A673 (cell line): ENCODE results near the gene ACOT7. TPM values are rescaled to one million over a fixed set of nuclear protein-coding genes. Genes with fewer than 3 reads are reported as not detected.

Experiments used
- BruUV-seq: library from RNA; stranded (reverse); fragments of 400-500 nt; replicated peaks from 2 replicates; lab custom pipeline; 2021; lab: Mats Ljungman, UMichigan
- CTCF ChIA-PET: fragments of 300-600 bp; sonication (Branson Sonifier 250); formaldehyde crosslinking; loops from one replicate; lab custom pipeline; 2022; ENCODE audit warnings: antibody characterized with exemption; lab: Charles Lee
- POLR2A ChIA-PET: fragments of 300-600 bp; sonication (Branson Sonifier 250); formaldehyde crosslinking; loops from one replicate; lab custom pipeline; 2022; ENCODE audit warnings: antibody characterized with exemption; ENCODE audit not compliant: low non-redundant PET; lab: Charles Lee
- DNase-seq: peaks from one replicate; pipeline ENCODE4 v3.0.0-alpha.2; 2015; ENCODE audit warnings: low spot score
- H3K27ac ChIP-seq: fragments of 200-600 bp; sonication (generic); 2 replicates; pipeline ENCODE4 v1.5.1; 2016; ENCODE audit warnings: mixed run types, low read depth, mild to moderate bottlenecking, mixed read lengths, antibody characterized with exemption, low read length; ENCODE audit not compliant: poor library complexity, severe bottlenecking
- H3K27me3 ChIP-seq: fragments of 200-600 bp; sonication (generic); replicated peaks from 2 replicates; pipeline ENCODE4 v1.6.1; 2017; ENCODE audit warnings: mixed run types, low read depth, mild to moderate bottlenecking, mixed read lengths, antibody characterized with exemption, low read length; ENCODE audit not compliant: insufficient read depth, poor library complexity
- H3K36me3 ChIP-seq: fragments of 200-600 bp; sonication (generic); 2 replicates; pipeline ENCODE4 v1.6.1; 2016; ENCODE audit warnings: mixed run types, mild to moderate bottlenecking, mixed read lengths, antibody characterized with exemption, low read length; ENCODE audit not compliant: insufficient read depth, poor library complexity, severe bottlenecking
- H3K4me1 ChIP-seq: fragments of 200-600 bp; sonication (generic); 2 replicates; pipeline ENCODE4 v1.6.1; 2017; ENCODE audit warnings: mixed run types, mild to moderate bottlenecking, mixed read lengths, antibody characterized with exemption, low read length; ENCODE audit not compliant: insufficient read depth, poor library complexity, severe bottlenecking
- H3K4me3 ChIP-seq: fragments of 200-600 bp; sonication (generic); 2 replicates; pipeline ENCODE4 v1.5.1; 2016; ENCODE audit warnings: low read depth, mixed run types, mild to moderate bottlenecking, mixed read lengths, low read length; ENCODE audit not compliant: poor library complexity, severe bottlenecking
- H3K9me3 ChIP-seq: fragments of 200-600 bp; sonication (generic); 2 replicates; pipeline ENCODE4 v1.6.1; 2016; ENCODE audit warnings: mixed run types, low read depth, mild to moderate bottlenecking, mixed read lengths, antibody characterized with exemption, low read length; ENCODE audit not compliant: poor library complexity, severe bottlenecking
- EZH2 ChIP-seq: fragments of 200-600 bp; sonication (generic); IDR thresholded peaks from 2 replicates; pipeline ENCODE4 v1.6.1; 2017; ENCODE audit warnings: borderline replicate concordance, low read depth, mild to moderate bottlenecking, mixed read lengths, antibody characterized with exemption, low read length; ENCODE audit not compliant: poor library complexity, severe bottlenecking
- intact Hi-C: fragments of 100-400 bp; cut with micrococcal nuclease; formaldehyde crosslinking; loops from one replicate; pipeline ENCODE4 v1.10.0; 2022; ENCODE audit not compliant: unreplicated experiment
- total RNA-seq: library from RNA; stranded (reverse); gene quantifications from 2 replicates; pipeline ENCODE4 v1.2.3, GENCODE V29; 2021
- TF ChIP-seq, protein P1 (sequence below): fragments of 300-800, 200-600 bp; sonication (generic); conservative IDR thresholded peaks from 2 replicates; pipeline ENCODE4 v1.5.1; 2017; ENCODE audit warnings: low read depth, mild to moderate bottlenecking, antibody characterized with exemption, low read length, moderate library complexity, mixed read lengths

ACOT7 gene
- total RNA-seq, 1 experiment from 2014 or later = 132 TPM

DNA sequence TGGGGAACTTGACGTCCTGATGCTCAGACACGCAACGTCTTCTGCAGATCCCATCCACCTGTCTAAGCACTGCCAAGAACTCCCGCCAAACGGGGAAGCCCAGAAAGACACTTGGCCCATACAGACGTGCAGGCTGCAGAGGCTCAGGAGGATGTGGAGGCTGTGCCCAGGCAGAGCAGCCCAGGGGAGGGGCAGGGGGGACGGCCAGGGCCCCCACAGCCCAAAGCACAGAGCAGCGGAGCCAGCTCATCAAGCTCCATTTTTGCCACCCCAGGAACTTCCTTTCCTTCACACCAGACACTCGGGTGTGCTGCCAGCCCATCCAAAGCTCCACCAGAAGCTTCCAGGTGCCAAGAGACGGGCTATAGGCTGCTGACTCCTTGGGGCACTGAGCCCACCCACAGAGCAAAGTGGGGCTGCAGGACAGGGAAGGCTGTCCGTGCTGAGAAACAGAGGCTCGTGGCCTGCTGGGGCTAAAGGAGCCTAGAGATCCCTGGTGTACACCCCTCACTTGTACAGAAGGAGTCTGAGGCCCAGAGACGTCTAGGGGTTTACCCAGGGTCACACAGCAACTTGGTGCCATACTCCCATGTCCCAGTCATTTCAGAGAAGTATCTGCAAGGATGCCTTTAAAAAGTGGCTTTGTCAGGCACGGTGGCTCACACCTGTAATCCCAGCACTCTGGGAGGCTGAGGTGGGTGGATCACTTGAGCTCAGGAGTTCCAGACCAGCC lies 59.1 kb downstream of the ACOT7 start:
- no peak overlapping the region for H3K4me3 ChIP-seq
- no peak for TF ChIP-seq EZH2
- TF ChIP-seq, protein P1, sequence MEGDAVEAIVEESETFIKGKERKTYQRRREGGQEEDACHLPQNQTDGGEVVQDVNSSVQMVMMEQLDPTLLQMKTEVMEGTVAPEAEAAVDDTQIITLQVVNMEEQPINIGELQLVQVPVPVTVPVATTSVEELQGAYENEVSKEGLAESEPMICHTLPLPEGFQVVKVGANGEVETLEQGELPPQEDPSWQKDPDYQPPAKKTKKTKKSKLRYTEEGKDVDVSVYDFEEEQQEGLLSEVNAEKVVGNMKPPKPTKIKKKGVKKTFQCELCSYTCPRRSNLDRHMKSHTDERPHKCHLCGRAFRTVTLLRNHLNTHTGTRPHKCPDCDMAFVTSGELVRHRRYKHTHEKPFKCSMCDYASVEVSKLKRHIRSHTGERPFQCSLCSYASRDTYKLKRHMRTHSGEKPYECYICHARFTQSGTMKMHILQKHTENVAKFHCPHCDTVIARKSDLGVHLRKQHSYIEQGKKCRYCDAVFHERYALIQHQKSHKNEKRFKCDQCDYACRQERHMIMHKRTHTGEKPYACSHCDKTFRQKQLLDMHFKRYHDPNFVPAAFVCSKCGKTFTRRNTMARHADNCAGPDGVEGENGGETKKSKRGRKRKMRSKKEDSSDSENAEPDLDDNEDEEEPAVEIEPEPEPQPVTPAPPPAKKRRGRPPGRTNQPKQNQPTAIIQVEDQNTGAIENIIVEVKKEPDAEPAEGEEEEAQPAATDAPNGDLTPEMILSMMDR = no peak
- DNase-seq = no peak
- H3K36me3 ChIP-seq = no peaks in the 10 kb centered on the region
- ChIA-PET CTCF (interaction anchor here (0.7 kb wide), 1 partner anchor 16 kb away, joined by 18 read pairs; no protein-coding TSS in a partner anchor), POLR2A (interaction anchor here (0.6 kb wide), 1 partner anchor 102 kb away, joined by 5 read pairs; no protein-coding TSS in a partner anchor)
- H3K27me3 ChIP-seq = no peaks in the 10 kb centered on the region
- no TSS peak for BruUV-seq
- no peaks in the 10 kb centered on the region for H3K4me1 ChIP-seq
- no peak overlapping the region for H3K27ac ChIP-seq
- no peaks in the 10 kb centered on the region for H3K9me3 ChIP-seq
- intact Hi-C loops = no loop called here

DNA sequence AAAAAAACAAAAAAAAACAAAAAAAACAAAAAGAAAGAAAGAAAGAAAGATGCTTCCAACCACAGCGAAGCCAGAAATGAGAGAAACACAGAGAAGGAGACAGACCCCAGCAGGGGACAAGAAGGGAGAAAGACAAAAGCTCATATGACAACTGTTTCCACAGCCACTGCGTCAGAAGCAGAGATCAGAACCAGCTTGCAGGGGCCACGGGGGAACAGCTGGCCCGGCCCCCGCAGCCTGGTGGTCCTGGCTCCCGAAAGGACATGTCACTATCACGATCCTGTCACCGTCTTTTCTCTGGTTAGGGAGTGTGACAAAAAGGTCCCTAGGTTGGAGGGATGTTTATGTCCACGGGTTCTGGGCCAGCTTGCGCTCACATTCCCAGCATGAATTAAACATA lies 60.7 kb downstream of the ACOT7 start:
- BruUV-seq = no TSS peak
- Histone ChIP-seq H3K4me1 (no peaks in the 10 kb centered on the region), H3K9me3 (no peaks in the 10 kb centered on the region), H3K4me3 (no peak overlapping the region), H3K36me3 (no peaks in the 10 kb centered on the region), H3K27ac (no peak overlapping the region), H3K27me3 (no peaks in the 10 kb centered on the region)
- TF ChIP-seq, protein P1 = no peak
- no peak for DNase-seq
- POLR2A ChIA-PET = no interaction called here
- CTCF ChIA-PET = no interaction called here
- intact Hi-C loops = no loop called here

DNA sequence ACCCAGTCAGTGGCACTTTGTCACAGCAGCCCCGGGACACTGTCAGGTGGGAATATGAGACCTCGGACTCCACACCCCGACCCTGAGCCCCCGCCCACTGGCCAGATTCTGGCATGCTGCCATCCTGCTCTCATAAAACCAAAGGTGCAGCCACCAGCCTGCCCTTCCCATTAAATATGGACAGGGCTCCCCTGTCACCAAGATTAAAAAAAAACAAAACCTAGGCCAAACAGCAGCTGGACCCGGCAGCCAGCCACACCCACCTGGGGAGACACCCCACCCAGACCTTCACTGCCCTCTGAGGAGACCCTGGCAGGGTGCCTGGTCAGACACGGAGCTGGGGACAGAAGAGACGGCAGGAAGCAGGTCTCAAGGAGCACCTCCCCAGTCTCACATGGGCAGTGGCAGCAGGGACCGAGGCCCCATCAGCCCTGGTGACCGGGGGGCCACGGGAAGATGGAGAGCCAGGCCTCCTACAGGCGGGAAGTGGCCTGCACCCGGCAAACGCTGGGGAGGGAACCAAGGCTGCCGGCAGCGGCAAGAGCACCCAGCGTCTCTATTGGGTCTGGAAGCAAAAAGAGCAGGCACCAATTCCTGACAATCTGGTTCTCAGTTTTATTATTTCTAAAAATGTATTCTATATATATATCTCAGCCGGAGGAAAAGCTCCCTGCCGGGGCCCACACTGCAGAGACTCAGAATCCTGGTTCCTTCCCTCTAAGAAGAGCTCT lies 61.9 kb downstream of the ACOT7 start:
- DNase-seq = no peak
- ChIA-PET POLR2A (no interaction called here), CTCF (no interaction called here)
- Histone ChIP-seq H3K27me3 (no peaks in the 10 kb centered on the region), H3K27ac (no peak overlapping the region), H3K9me3 (no peaks in the 10 kb centered on the region), H3K36me3 (no peaks in the 10 kb centered on the region), H3K4me3 (no peak overlapping the region), H3K4me1 (no peaks in the 10 kb centered on the region)
- BruUV-seq = no TSS peak
- intact Hi-C loops = no loop called here
- TF ChIP-seq EZH2 = no peak
- TF ChIP-seq, protein P1 = no peak
